Esophagus (tissue), 2 donors: ENCODE measurements around the gene INPP1. TPM values are rescaled to one million over a fixed set of nuclear protein-coding genes. Genes with fewer than 3 reads are reported as not detected.

Experiments
- H3K27ac ChIP-seq, 2 donors: one replicate each; pipeline ENCODE4 v1.5.1; 2013; ENCODE audit warnings: low read depth in 2 of 2, mild to moderate bottlenecking in 2 of 2, inconsistent platforms in 1 of 2, low read length in 1 of 2, moderate library complexity in 1 of 2
- H3K27me3 ChIP-seq, 2 donors: one replicate each; pipeline ENCODE4 v1.6.1; 2013; ENCODE audit warnings: low read length in 2 of 2, control low read depth in 1 of 2, mild to moderate bottlenecking in 1 of 2; ENCODE audit not compliant: insufficient read depth in 2 of 2, control insufficient read depth in 1 of 2
- H3K36me3 ChIP-seq, 2 donors: one replicate each; pipeline ENCODE4 v1.6.1; 2013; ENCODE audit warnings: low read length in 1 of 2; ENCODE audit not compliant: control insufficient read depth in 2 of 2, insufficient read depth in 2 of 2
- H3K4me1 ChIP-seq, 2 donors: one replicate each; pipeline ENCODE4 v1.6.1; 2013; ENCODE audit warnings: low read length in 1 of 2; ENCODE audit not compliant: control insufficient read depth in 2 of 2, insufficient read depth in 2 of 2
- H3K4me3 ChIP-seq, 2 donors: one replicate each; pipeline ENCODE4 v1.5.1; 2013; ENCODE audit warnings: low read length in 2 of 2, mild to moderate bottlenecking in 2 of 2, low read depth in 1 of 2, moderate library complexity in 1 of 2
- H3K9me3 ChIP-seq, 2 donors: one replicate each; pipeline ENCODE4 v1.6.1; 2013; ENCODE audit warnings: mild to moderate bottlenecking in 2 of 2, low read depth in 1 of 2, low read length in 1 of 2, moderate library complexity in 1 of 2; ENCODE audit not compliant: control insufficient read depth in 2 of 2, insufficient read depth in 1 of 2
- WGBS, 2 donors: extraction: QIAGEN DNeasy Blood & Tissue Kit; methylation state at CpG; one replicate each; pipeline ENCODE4 v1.1.7; 2013; 5-methylcytosine and 5-hydroxymethylcytosine counted together
- polyA plus RNA-seq, 2 donors: library from polyadenylated mRNA; stranded (reverse); fragments of 200-250 nt; gene quantifications; one replicate each; pipeline ENCODE4 v1.2.3, GENCODE V29; 2013
- donor health status: healthy with polysubstance abuse.
- donor health status: Bipolar disorder and iron deficiency.

Gene INPP1
- polyA plus RNA-seq, 2 donors: 51.8 to 79.2 TPM

- peaks cover 0 to 6% of the 10 kb centered on the region in 2 donors for H3K4me1 ChIP-seq
- no peaks in the 10 kb centered on the region for H3K36me3 ChIP-seq
- 48 to 62% methylated on average over 5 of the region's 5 CpGs for WGBS, 2 donors
These were observed 59.7 kb downstream of the INPP1 start for GRCh38 chr2:190402986-190403603.

GRCh38 chr2:190404487-190404886 is 61.1 kb downstream of the INPP1 start:
- Histone ChIP-seq H3K27ac (peak overlapping the region in 1 of 2 donors; percentile 74), H3K4me1 (peaks cover 0 to 6% of the 10 kb centered on the region in 2 donors), H3K4me3 (no peak overlapping the region), H3K9me3 (no peaks in the 10 kb centered on the region), H3K27me3 (no peaks in the 10 kb centered on the region), H3K36me3 (no peaks in the 10 kb centered on the region)

More at GRCh38 chr2:190402986-190403603, 59.7 kb downstream of the INPP1 start:
- Histone ChIP-seq H3K9me3 (no peaks in the 10 kb centered on the region), H3K27me3 (no peaks in the 10 kb centered on the region), H3K27ac (no peak overlapping the region), H3K4me3 (no peak overlapping the region)

GRCh38 chr2:190405070-190405469 is 61.7 kb downstream of the INPP1 start:
- H3K4me3 ChIP-seq: no peak overlapping the region
- 69 to 81% methylated on average over 3 of the region's 3 CpGs for WGBS, 2 donors
- no peaks in the 10 kb centered on the region for H3K9me3 ChIP-seq
- no peaks in the 10 kb centered on the region for H3K36me3 ChIP-seq
- H3K27me3 ChIP-seq: no peaks in the 10 kb centered on the region
- peak overlapping the region in 1 of 2 donors; percentile 74 for H3K27ac ChIP-seq
- peaks cover 0 to 6% of the 10 kb centered on the region in 2 donors for H3K4me1 ChIP-seq

GRCh38 chr2:190405995-190406394 is 62.6 kb downstream of the INPP1 start:
- peaks cover 0 to 6% of the 10 kb centered on the region in 2 donors for H3K4me1 ChIP-seq
- H3K27ac ChIP-seq: no peak overlapping the region
- no peaks in the 10 kb centered on the region for H3K36me3 ChIP-seq
- 82 to 83% methylated on average over 3 of the region's 3 CpGs for WGBS, 2 donors
- no peak overlapping the region for H3K4me3 ChIP-seq
- no peaks in the 10 kb centered on the region for H3K27me3 ChIP-seq
- no peaks in the 10 kb centered on the region for H3K9me3 ChIP-seq

- Histone ChIP-seq H3K27me3 (no peaks in the 10 kb centered on the region), H3K4me1 (peaks cover 0 to 6% of the 10 kb centered on the region in 2 donors), H3K27ac (no peak overlapping the region), H3K4me3 (no peak overlapping the region), H3K36me3 (no peaks in the 10 kb centered on the region), H3K9me3 (no peaks in the 10 kb centered on the region)
- 78 to 84% methylated on average over 4 of the region's 4 CpGs for WGBS, 2 donors
These were observed 63.4 kb downstream of the INPP1 start for GRCh38 chr2:190406805-190407204.

- H3K27ac ChIP-seq: peak overlapping the region; percentile 94 to 98
These were observed 63.9 kb downstream of the INPP1 start for GRCh38 chr2:190407246-190407661.

GRCh38 chr2:190407662-190408537 is 64.5 kb downstream of the INPP1 start, which contains the start of gene MFSD6:
Gene MFSD6 (plus strand): TSS chr2:190408355. CDS start chr2:190436030, 27,675 bp downstream.
- Histone ChIP-seq H3K27me3 (no peaks in the 10 kb centered on the region), H3K9me3 (no peaks in the 10 kb centered on the region), H3K4me1 (peaks cover 0 to 6% of the 10 kb centered on the region in 2 donors), H3K36me3 (no peaks in the 10 kb centered on the region), H3K27ac (peak within 1 kb of the TSS; percentile 94 to 98), H3K4me3 (peak within 1 kb of the TSS; percentile 83 to 94)
- 1% methylated on average over 79 to 98 of the region's 98 CpGs for WGBS, 2 donors

More at GRCh38 chr2:190407246-190407661, 63.9 kb downstream of the INPP1 start:
- no peaks in the 10 kb centered on the region for H3K27me3 ChIP-seq
- H3K36me3 ChIP-seq: no peaks in the 10 kb centered on the region
- 42 to 45% methylated on average over 11 of the region's 11 CpGs for WGBS, 2 donors
- H3K4me1 ChIP-seq: peaks cover 0 to 6% of the 10 kb centered on the region in 2 donors
- peak overlapping the region; percentile 83 to 94 for H3K4me3 ChIP-seq
- no peaks in the 10 kb centered on the region for H3K9me3 ChIP-seq

- H3K27ac ChIP-seq: peak overlapping the region; percentile 94 to 98
- H3K4me1 ChIP-seq: peaks cover 3 to 12% of the 10 kb centered on the region in 2 donors
- no peaks in the 10 kb centered on the region for H3K27me3 ChIP-seq
- H3K36me3 ChIP-seq: no peaks in the 10 kb centered on the region
- H3K4me3 ChIP-seq: peak overlapping the region; percentile 83 to 94
- H3K9me3 ChIP-seq: no peaks in the 10 kb centered on the region
- WGBS, 2 donors: 1% methylated on average over 54 of the region's 54 CpGs
These were observed 65.3 kb downstream of the INPP1 start for GRCh38 chr2:190408538-190409271.

GRCh38 chr2:190409616-190410015 is 66.2 kb downstream of the INPP1 start:
- 30 to 33% methylated on average over 2 of the region's 2 CpGs for WGBS, 2 donors
- H3K27me3 ChIP-seq: no peaks in the 10 kb centered on the region
- H3K4me1 ChIP-seq: peaks cover 6 to 14% of the 10 kb centered on the region in 2 donors
- no peaks in the 10 kb centered on the region for H3K9me3 ChIP-seq
- no peaks in the 10 kb centered on the region for H3K36me3 ChIP-seq
- H3K27ac ChIP-seq: no peak overlapping the region
- H3K4me3 ChIP-seq: peak overlapping the region in 1 of 2 donors; percentile 94
